ENCODE measurements around the gene BAHD1. TPM values are rescaled to one million over a fixed set of nuclear protein-coding genes. Genes with fewer than 3 reads are reported as not detected.
A peak's percentile ranks its signal among the peaks of the same experiment; 100 is the strongest.

The BAHD1 gene
- total and polyA plus RNA-seq, 2 donors (not counting 1 experiment from before 2014, with no cell fraction given) = 15.0 to 34.7 TPM

GRCh38 chr15:40451527-40452158, 10.9 kb downstream of the BAHD1 start:
- Histone ChIP-seq H3K79me2 (ENCODE audit: control insufficient read depth, insufficient read depth, low read length) (peaks cover 94% of the 10 kb centered on the region), H3K4me3 (ENCODE audit: control extremely low read depth in 1 of 5, extremely low read depth in 1 of 5, insufficient read depth in 1 of 5, low read depth in 2 of 5, low read length in 4 of 5) (no peak overlapping the region), H3K9me3 (ENCODE audit: control extremely low read depth in 1 of 3, control insufficient read depth in 2 of 3, insufficient read depth in 1 of 3, low read length in 2 of 3) (no peaks in the 10 kb centered on the region), H3K4me2 (replicated peaks; ENCODE audit: low read depth, low read length, poor library complexity, severe bottlenecking) (peak overlapping the region; percentile 21), H3K9ac (ENCODE audit: low read length) (no peak overlapping the region), H3K27me3 (replicated peaks in 1 of 4; ENCODE audit: control extremely low read depth in 1 of 4, control insufficient read depth in 3 of 4, insufficient read depth in 4 of 4, low read length in 3 of 4) (no peaks in the 10 kb centered on the region), H4K20me1 (ENCODE audit: control insufficient read depth, insufficient read depth, low read length, poor library complexity, severe bottlenecking) (peaks cover 87% of the 10 kb centered on the region), H3K36me3 (replicated peaks in 1 of 2; ENCODE audit: control extremely low read depth in 1 of 2, control insufficient read depth in 1 of 2, extremely low read depth in 1 of 2, insufficient read depth in 2 of 2, low read length in 1 of 2) (no peaks in the 10 kb centered on the region), H3K27ac (ENCODE audit: low read length in 2 of 2) (peak overlapping the region in 1 of 2 donors; percentile 31), H2AFZ (ENCODE audit: insufficient read depth, low read depth, low read length, poor library complexity, severe bottlenecking) (no peak overlapping the region), H3K4me1 (ENCODE audit: control insufficient read depth in 2 of 2, insufficient read depth in 2 of 2, low read length in 2 of 2) (peaks cover 31 to 39% of the 10 kb centered on the region in 2 donors)
- no peak for DNase-seq
- H3K4me3 Mint-ChIP-seq = no peak overlapping the region
- ChIA-PET CTCF (interaction anchor here (0.6 to 2.1 kb wide), 4 partner anchors 18 to 113 kb away, joined by 4 to 6 read pairs (median 4); no protein-coding TSS in a partner anchor), POLR2A (interaction anchor here (0.7 kb wide), 1 partner anchor 33 kb away, joined by 11 read pairs; no protein-coding TSS in a partner anchor)
- H3K4me1 Mint-ChIP-seq = peaks cover 64% of the 10 kb centered on the region
- intact Hi-C loops (cut with micrococcal nuclease) = no loop called here
- 89% methylated on average over 2 of the region's 3 CpGs for WGBS (ENCODE audit: insufficient coverage)
- TF ChIP-seq EZH2 (IDR thresholded peaks at IDR 0.05; ENCODE audit: borderline replicate concordance, insufficient read depth, low read depth, low read length, poor library complexity, severe bottlenecking) (no peak), CTCF (IDR thresholded peaks at IDR 0.05) (no peak)
- peak overlapping the region; percentile 53 for H3K27ac Mint-ChIP-seq
- no peaks in the 10 kb centered on the region for H3K27me3 Mint-ChIP-seq
- no peaks in the 10 kb centered on the region for H3K9me3 Mint-ChIP-seq (ENCODE audit: insufficient read depth)
- ATAC-seq (ENCODE audit: low read depth) = no peak

All from B cell (primary cell).